AG09309 (cell line): ENCODE results near the gene SHKBP1.
A peak's percentile ranks its signal among the peaks of the same experiment; 100 is the strongest.

Experiments
- DNase-seq: peaks from one replicate; pipeline ENCODE4 v3.0.0-alpha.2; 2010; ENCODE audit warnings: low read depth
- H3K4me3 ChIP-seq: 2 replicates; pipeline ENCODE4 v1.5.1; 2011; ENCODE audit warnings: mild to moderate bottlenecking, low read depth, low read length, moderate library complexity; ENCODE audit not compliant: control insufficient read depth
- CTCF ChIP-seq: IDR thresholded peaks from 2 replicates; pipeline ENCODE4 v1.5.1; 2011; ENCODE audit warnings: mild to moderate bottlenecking, low read depth, low read length, inconsistent platforms; ENCODE audit not compliant: insufficient read depth, control insufficient read depth; ENCODE audit errors: missing control alignments

SHKBP1 gene

GRCh38 chr19:40567040-40567749 lies 9.5 kb upstream of the SHKBP1 start:
- H3K4me3 ChIP-seq: peak overlapping the region; percentile 51
- DNase-seq: no peak
- no peak for TF ChIP-seq CTCF

GRCh38 chr19:40567750-40568494 lies 8.8 kb upstream of the SHKBP1 start:
- TF ChIP-seq CTCF: no peak

GRCh38 chr19:40570313-40571004 lies 6.2 kb upstream of the SHKBP1 start:
- peak; percentile 98 for DNase-seq
- peak overlapping the region; percentile 53 for H3K4me3 ChIP-seq
- no peak for TF ChIP-seq CTCF

More at GRCh38 chr19:40567750-40568494, 8.8 kb upstream of the SHKBP1 start:
- DNase-seq: no peak
- peak overlapping the region; percentile 51 for H3K4me3 ChIP-seq

DNA sequence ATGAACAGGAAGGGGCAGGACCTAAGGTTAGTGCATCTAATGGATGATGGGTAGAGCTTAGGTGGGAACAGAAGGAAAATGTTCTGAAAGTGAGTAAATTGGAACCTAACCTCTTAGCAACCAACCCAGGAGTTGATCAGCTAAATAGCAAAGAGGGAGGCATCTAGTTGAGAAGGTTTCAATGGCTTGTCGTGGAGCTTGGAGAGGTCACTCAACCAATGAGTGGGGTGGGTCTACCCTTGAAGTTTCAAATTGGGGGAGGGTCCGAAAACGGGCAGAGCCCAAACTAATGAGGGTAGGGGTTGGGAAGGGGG lies 5.7 kb upstream of the SHKBP1 start:
- peak overlapping the region; percentile 6 for H3K4me3 ChIP-seq
- DNase-seq: no peak
- no peak for TF ChIP-seq CTCF

DNA sequence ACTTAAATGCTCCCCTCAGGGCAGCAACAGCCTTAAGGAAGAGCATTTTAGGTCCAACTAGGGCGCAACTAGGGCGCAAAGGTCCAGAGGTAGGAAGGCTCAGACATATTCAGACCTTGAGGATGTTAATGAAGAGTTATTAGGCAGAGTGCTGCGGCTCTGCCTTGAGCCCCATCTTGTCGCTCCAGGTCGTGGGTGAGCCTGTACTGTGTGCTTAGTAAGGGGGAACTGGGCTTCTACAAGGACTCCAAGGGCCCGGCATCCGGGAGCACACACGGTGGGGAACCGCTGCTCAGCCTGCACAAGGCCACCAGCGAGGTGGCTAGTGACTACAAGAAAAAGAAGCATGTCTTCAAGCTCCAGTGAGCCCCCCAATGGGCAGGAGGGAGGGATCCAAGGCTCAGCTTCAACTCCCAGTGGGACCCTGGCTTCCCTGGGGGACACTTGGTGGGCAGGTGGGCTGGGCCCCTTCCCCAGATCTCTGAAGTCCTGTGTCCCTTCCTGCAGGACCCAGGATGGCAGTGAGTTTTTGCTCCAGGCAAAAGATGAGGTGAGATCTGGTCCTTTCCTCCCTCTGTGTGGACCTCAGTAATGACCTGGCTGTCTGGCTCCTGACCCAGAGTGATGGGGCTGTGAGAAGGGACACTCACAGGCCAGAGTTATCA lies 4.7 kb upstream of the SHKBP1 start:
- no peak for TF ChIP-seq CTCF
- DNase-seq: no peak
- H3K4me3 ChIP-seq: no peak overlapping the region

- no peak for DNase-seq
- H3K4me3 ChIP-seq: no peak overlapping the region
- TF ChIP-seq CTCF: no peak
These were observed 1.3 kb upstream of the SHKBP1 start for GRCh38 chr19:40575326-40575725.
